OCI-LY7 (cell line): ENCODE data around the gene SLC48A1.

ENCODE experiments used
- CTCF ChIP-seq: fragments of 200-600 bp; sonication (generic); conservative IDR thresholded peaks from 2 replicates; pipeline ENCODE4 v1.5.1; 2014; ENCODE audit warnings: mild to moderate bottlenecking, antibody characterized with exemption, low read length, moderate library complexity, mixed read lengths
- EZH2phosphoT487 ChIP-seq: fragments of 200-600 bp; sonication (generic); IDR thresholded peaks from 2 replicates; pipeline ENCODE4 v1.6.1; 2018; ENCODE audit warnings: low read depth, borderline replicate concordance, mild to moderate bottlenecking, mixed run types, antibody characterized with exemption, low read length, moderate library complexity, mixed read lengths

- TF ChIP-seq CTCF (no peak), EZH2phosphoT487 (no peak)
Measured at GRCh38 chr12:47791874-47792273, 18.8 kb downstream of the SLC48A1 start.
